Activated CD8-positive, alpha-beta memory T cell treated with anti-CD3 and anti-CD28 coated beads for 36 hours (primary cell): Measurements from ENCODE around the gene GJC2. TPM values are rescaled to one million over a fixed set of nuclear protein-coding genes. Genes with fewer than 3 reads are reported as not detected.

Source experiments
- CTCF ChIA-PET: fragments of 350-600 bp; sonication (Branson Sonifier 250); formaldehyde crosslinking; loops from one replicate; lab custom pipeline; 2021; ENCODE audit warnings: antibody characterized with exemption; lab: Charles Lee
- POLR2A ChIA-PET: fragments of 350-600 bp; sonication (Branson Sonifier 250); formaldehyde crosslinking; loops from one replicate; lab custom pipeline; 2021; ENCODE audit warnings: antibody characterized with exemption; lab: Charles Lee
- total RNA-seq, 2 experiments: library from RNA; stranded (reverse); gene quantifications; one replicate each; pipeline ENCODE4 v1.2.3, GENCODE V29; 2021

The GJC2 gene
- total RNA-seq, 2 experiments from 2014 or later: 0.67 to 0.74 TPM

- ChIA-PET CTCF (no interaction called here), POLR2A (no interaction called here)
Observed at GRCh38 chr1:228194436-228194835, 44.7 kb downstream of the GJC2 start.

- CTCF ChIA-PET: no interaction called here
- POLR2A ChIA-PET: no interaction called here
Observed at GRCh38 chr1:228194921-228195812, 45.4 kb downstream of the GJC2 start.

GRCh38 chr1:228197555-228198147, 47.9 kb downstream of the GJC2 start:
- CTCF ChIA-PET: no interaction called here
- POLR2A ChIA-PET: no interaction called here

- CTCF ChIA-PET: no interaction called here
- POLR2A ChIA-PET: interaction anchor here (0.5 kb wide), 1 partner anchor 183 kb away, joined by 4 read pairs; no protein-coding TSS in a partner anchor
Observed at GRCh38 chr1:228198977-228199590, 49.4 kb downstream of the GJC2 start.

GRCh38 chr1:228204958-228205357, 55.2 kb downstream of the GJC2 start:
- POLR2A ChIA-PET: no interaction called here
- CTCF ChIA-PET: no interaction called here

GRCh38 chr1:228205526-228206436, 56.1 kb downstream of the GJC2 start:
- CTCF ChIA-PET: no interaction called here
- POLR2A ChIA-PET: no interaction called here

- CTCF ChIA-PET: no interaction called here
Observed at GRCh38 chr1:228206582-228207351, 57.0 kb downstream of the GJC2 start.

GRCh38 chr1:228207381-228207810, 57.7 kb downstream of the GJC2 start:
- CTCF ChIA-PET: no interaction called here
- POLR2A ChIA-PET: no interaction called here

More at GRCh38 chr1:228206582-228207351, 57.0 kb downstream of the GJC2 start:
- POLR2A ChIA-PET: no interaction called here

- ChIA-PET POLR2A (no interaction called here), CTCF (no interaction called here)
Observed at GRCh38 chr1:228207851-228208821, 58.4 kb downstream of the GJC2 start, which contains the start of gene OBSCN. TSS of gene OBSCN (plus strand) at chr1:228208044. CDS start at chr1:228211784, 3,740 bp downstream.

- CTCF ChIA-PET: no interaction called here
Observed at GRCh38 chr1:228208831-228209551, 59.3 kb downstream of the GJC2 start.

More at GRCh38 chr1:228208831-228209551, 59.3 kb downstream of the GJC2 start:
- POLR2A ChIA-PET: no interaction called here

Other genes with a start within 250 kb of the GJC2 start
- gene WNT9A, start 202.0 kb upstream of the GJC2 start, total RNA-seq: not detected
- gene WNT3A, start 142.9 kb upstream of the GJC2 start, total RNA-seq: not detected
- 100 to 1,000 TPM; 373 to 392 TPM for gene ARF1, start 67.2 kb upstream of the GJC2 start, total RNA-seq
- 10 to 100 TPM; 25.7 to 27.6 TPM for gene C1orf35, start 46.6 kb upstream of the GJC2 start, total RNA-seq
- gene MRPL55, start 40.6 kb upstream of the GJC2 start, total RNA-seq: 10 to 100 TPM; 69.7 to 75.8 TPM
- 100 to 1,000 TPM; 264 to 267 TPM for gene GUK1, start 9.7 kb upstream of the GJC2 start, total RNA-seq
- gene IBA57, start 15.9 kb downstream of the GJC2 start, total RNA-seq: 10 to 100 TPM; 12.6 to 16.3 TPM
- gene OBSCN, start 58.1 kb downstream of the GJC2 start, total RNA-seq: 10 to 100 TPM in 1 of 2 experiments, 1 to 10 TPM in 1; 8.3 to 10.1 TPM